KOPT-K1 (cell line): ENCODE data around the gene DOCK9.
A peak's percentile ranks its signal among the peaks of the same experiment; 100 is the strongest.

Source experiments
- H3K27ac ChIP-seq: fragments of 200-600 bp; sonication (generic); 2 replicates; pipeline ENCODE4 v1.5.1; 2016; ENCODE audit warnings: antibody characterized with exemption, mild to moderate bottlenecking, low read depth, low read length; ENCODE audit not compliant: poor library complexity, severe bottlenecking
- H3K36me3 ChIP-seq: fragments of 200-600 bp; sonication (generic); 2 replicates; pipeline ENCODE4 v1.5.1; 2017; ENCODE audit warnings: antibody characterized with exemption, mild to moderate bottlenecking, low read length, moderate library complexity; ENCODE audit not compliant: insufficient read depth
- H3K9me3 ChIP-seq: fragments of 200-600 bp; sonication (generic); 2 replicates; pipeline ENCODE4 v1.5.1; 2017; ENCODE audit warnings: antibody characterized with exemption, low read length, mild to moderate bottlenecking; ENCODE audit not compliant: insufficient read depth, poor library complexity, severe bottlenecking

Gene DOCK9

GRCh38 chr13:98954313-98954712, 23.6 kb downstream of the DOCK9 start:
- no peak overlapping the region for H3K27ac ChIP-seq
- H3K9me3 ChIP-seq, result no peaks in the 10 kb centered on the region
- no peaks in the 10 kb centered on the region for H3K36me3 ChIP-seq

GRCh38 chr13:98951266-98951665, 26.6 kb downstream of the DOCK9 start:
- H3K36me3 ChIP-seq, result no peaks in the 10 kb centered on the region
- no peaks in the 10 kb centered on the region for H3K9me3 ChIP-seq
- H3K27ac ChIP-seq, result no peak overlapping the region

- Histone ChIP-seq H3K9me3 (no peaks in the 10 kb centered on the region), H3K27ac (no peak overlapping the region), H3K36me3 (no peaks in the 10 kb centered on the region)
Measured at GRCh38 chr13:98950705-98951104, 27.2 kb downstream of the DOCK9 start.

- Histone ChIP-seq H3K9me3 (no peaks in the 10 kb centered on the region), H3K27ac (no peak overlapping the region)
Measured at GRCh38 chr13:98947925-98948324, 29.9 kb downstream of the DOCK9 start.

GRCh38 chr13:98945863-98946605, 31.8 kb downstream of the DOCK9 start:
- Histone ChIP-seq H3K9me3 (no peaks in the 10 kb centered on the region), H3K27ac (no peak overlapping the region), H3K36me3 (no peaks in the 10 kb centered on the region)

More at GRCh38 chr13:98947925-98948324, 29.9 kb downstream of the DOCK9 start:
- no peaks in the 10 kb centered on the region for H3K36me3 ChIP-seq

GRCh38 chr13:98944336-98944735, 33.5 kb downstream of the DOCK9 start:
- no peaks in the 10 kb centered on the region for H3K36me3 ChIP-seq
- no peak overlapping the region for H3K27ac ChIP-seq
- no peaks in the 10 kb centered on the region for H3K9me3 ChIP-seq

GRCh38 chr13:98942997-98943396, 34.9 kb downstream of the DOCK9 start:
- Histone ChIP-seq H3K9me3 (no peaks in the 10 kb centered on the region), H3K36me3 (no peaks in the 10 kb centered on the region), H3K27ac (no peak overlapping the region)

GRCh38 chr13:98942485-98942884, 35.4 kb downstream of the DOCK9 start:
- no peak overlapping the region for H3K27ac ChIP-seq
- no peaks in the 10 kb centered on the region for H3K36me3 ChIP-seq
- no peaks in the 10 kb centered on the region for H3K9me3 ChIP-seq

GRCh38 chr13:98941536-98941935, 36.3 kb downstream of the DOCK9 start:
- H3K36me3 ChIP-seq, result no peaks in the 10 kb centered on the region

GRCh38 chr13:98941126-98941525, 36.7 kb downstream of the DOCK9 start:
- Histone ChIP-seq H3K36me3 (no peaks in the 10 kb centered on the region), H3K27ac (peak overlapping the region; percentile 31), H3K9me3 (no peaks in the 10 kb centered on the region)

More at GRCh38 chr13:98941536-98941935, 36.3 kb downstream of the DOCK9 start:
- Histone ChIP-seq H3K27ac (no peak overlapping the region), H3K9me3 (no peaks in the 10 kb centered on the region)

GRCh38 chr13:98940325-98941001, 37.4 kb downstream of the DOCK9 start:
- H3K36me3 ChIP-seq, result no peaks in the 10 kb centered on the region
- peak overlapping the region; percentile 31 for H3K27ac ChIP-seq

GRCh38 chr13:98939660-98940191, 38.1 kb downstream of the DOCK9 start:
- H3K27ac ChIP-seq, result peak overlapping the region; percentile 31

More at GRCh38 chr13:98940325-98941001, 37.4 kb downstream of the DOCK9 start:
- H3K9me3 ChIP-seq, result no peaks in the 10 kb centered on the region

GRCh38 chr13:98938801-98939200, 39.1 kb downstream of the DOCK9 start:
- H3K27ac ChIP-seq, result no peak overlapping the region
- H3K9me3 ChIP-seq, result peaks cover 11% of the 10 kb centered on the region
- no peaks in the 10 kb centered on the region for H3K36me3 ChIP-seq

More at GRCh38 chr13:98939660-98940191, 38.1 kb downstream of the DOCK9 start:
- Histone ChIP-seq H3K36me3 (no peaks in the 10 kb centered on the region), H3K9me3 (peaks cover 3% of the 10 kb centered on the region)

- Histone ChIP-seq H3K27ac (no peak overlapping the region), H3K9me3 (peaks cover 14% of the 10 kb centered on the region), H3K36me3 (no peaks in the 10 kb centered on the region)
Measured at GRCh38 chr13:98937911-98938381, 39.9 kb downstream of the DOCK9 start.

GRCh38 chr13:98934243-98934642, 43.6 kb downstream of the DOCK9 start:
- Histone ChIP-seq H3K27ac (no peak overlapping the region), H3K9me3 (peaks cover 14% of the 10 kb centered on the region), H3K36me3 (no peaks in the 10 kb centered on the region)
